SK-MEL-5 (cell line): ENCODE data around the gene PWP2. TPM values are rescaled to one million over a fixed set of nuclear protein-coding genes. Genes with fewer than 3 reads are reported as not detected.
"Not testable (repeated sequence)": the region's sequence is repeated elsewhere in the genome, so short reads cannot be mapped to it uniquely, and the experiment has no call there.

Experiments used
- DNase-seq: peaks from one replicate; pipeline ENCODE4 v3.0.0-alpha.2; 2016; ENCODE audit warnings: low read depth, low spot score
- in situ Hi-C: cut with HindIII; loops from 2 replicates; pipeline ENCODE4 v1.10.0; 2016; ENCODE audit warnings: low sequenced_read_pairs, high pct_unique_total_duplicates, low pct_unique_long_range_greater_than_20kb
- polyA plus RNA-seq, 2 experiments: library from polyadenylated mRNA; depleted of rRNA; stranded (reverse); fragments of >200 nt; gene quantifications; 2 replicates each; pipeline ENCODE4 v1.2.3, GENCODE V29; 2015
- total RNA-seq: library from RNA; depleted of rRNA; stranded (reverse); fragments of >200 nt; shearing (Covaris generic); gene quantifications from 2 replicates; pipeline ENCODE4 v1.2.3, GENCODE V29; 2014; rRNA removed

The PWP2 gene
- 28.2 and 34.0 TPM in 2 replicates for total RNA-seq
- 23.7 and 32.5 TPM in 2 replicates for polyA plus RNA-seq (2015; cell fraction: cytosol; rRNA removed)
- 40.2 and 45.2 TPM in 2 replicates for polyA plus RNA-seq (2015; cell fraction: nucleus; rRNA removed)

DNA sequence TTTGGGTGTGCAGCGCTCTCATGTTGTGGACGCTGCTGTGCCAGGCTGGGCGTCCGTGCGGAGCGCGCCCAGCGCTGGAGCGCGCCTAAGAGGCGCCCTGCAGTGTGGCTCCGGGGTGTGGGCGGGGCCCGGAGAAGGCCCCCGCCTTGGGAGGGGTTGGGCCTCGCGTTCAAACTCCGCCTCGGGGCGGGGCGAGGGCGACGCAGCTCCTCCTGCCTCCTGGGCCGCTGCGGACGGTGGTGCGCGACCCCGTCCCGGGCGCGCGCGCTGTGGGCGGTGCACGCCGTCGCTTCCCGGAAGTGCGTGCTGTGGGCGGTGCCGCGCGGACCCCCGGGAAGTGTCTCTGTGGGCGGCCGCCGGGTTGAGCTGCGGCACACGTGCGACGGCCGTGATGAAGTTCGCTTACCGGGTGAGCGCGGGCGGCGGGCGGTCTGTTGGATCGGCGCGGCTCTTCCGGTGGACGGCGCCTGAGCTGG is at the start of gene PWP2:
Gene PWP2 (plus strand): TSS at position 374 of the 476 bp plus-strand sequence. CDS start 18 bp downstream, at position 392.
- DNase-seq, in situ Hi-C loops: not testable (repeated sequence)

DNA sequence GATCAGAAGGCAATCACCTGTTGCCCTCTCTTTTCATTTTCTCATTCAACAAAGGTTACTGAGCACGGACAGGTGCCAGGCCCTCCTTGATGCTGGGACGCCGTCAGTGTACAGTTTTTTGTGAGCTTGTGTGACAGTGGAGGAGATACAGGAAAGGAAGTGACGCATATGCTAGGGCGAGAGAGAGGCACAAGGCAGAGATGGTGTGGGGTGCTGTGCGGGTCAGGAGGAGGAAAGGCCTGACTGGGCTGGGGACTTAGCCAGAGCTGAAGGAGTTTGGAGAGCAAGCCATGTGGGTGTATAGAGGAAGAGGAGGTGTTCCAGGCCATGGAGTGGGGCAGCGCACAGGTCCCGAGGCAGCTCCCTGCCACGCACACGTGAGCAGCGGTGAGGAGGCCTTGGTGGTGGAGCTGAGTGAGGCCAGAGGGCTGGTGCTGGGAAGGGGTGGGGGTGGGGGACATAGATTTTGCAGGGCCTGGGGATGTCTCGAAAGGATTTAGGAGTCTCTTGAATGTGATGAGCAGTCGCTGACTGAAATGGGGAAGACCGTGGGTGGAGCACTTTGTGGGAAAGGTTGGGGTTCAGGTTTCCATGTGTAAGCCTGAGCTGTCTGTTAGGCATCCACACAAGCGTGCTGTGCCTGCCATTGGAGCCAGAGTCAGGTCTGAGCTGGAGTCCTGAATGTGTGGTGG is 49.1 kb upstream of the PWP2 start:
- DNase-seq: no peak
- in situ Hi-C loops: no loop called here

DNA sequence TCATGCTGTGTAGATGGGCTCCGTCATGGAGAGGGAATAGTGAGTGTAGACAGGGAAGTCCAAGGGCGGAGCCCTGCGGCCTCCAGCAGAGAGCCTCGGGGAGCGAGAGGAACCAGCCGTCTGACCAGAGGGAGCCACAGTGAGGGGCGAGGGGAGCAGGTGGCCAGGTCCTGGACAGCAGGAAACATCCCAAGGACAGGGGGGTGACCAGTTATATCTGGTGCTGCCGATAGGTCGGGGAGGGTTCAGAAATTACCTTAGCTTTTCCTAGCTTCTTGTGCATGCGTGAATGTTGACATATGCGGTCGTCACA is 48.6 kb upstream of the PWP2 start:
- no peak for DNase-seq
- in situ Hi-C loops: no loop called here

DNA sequence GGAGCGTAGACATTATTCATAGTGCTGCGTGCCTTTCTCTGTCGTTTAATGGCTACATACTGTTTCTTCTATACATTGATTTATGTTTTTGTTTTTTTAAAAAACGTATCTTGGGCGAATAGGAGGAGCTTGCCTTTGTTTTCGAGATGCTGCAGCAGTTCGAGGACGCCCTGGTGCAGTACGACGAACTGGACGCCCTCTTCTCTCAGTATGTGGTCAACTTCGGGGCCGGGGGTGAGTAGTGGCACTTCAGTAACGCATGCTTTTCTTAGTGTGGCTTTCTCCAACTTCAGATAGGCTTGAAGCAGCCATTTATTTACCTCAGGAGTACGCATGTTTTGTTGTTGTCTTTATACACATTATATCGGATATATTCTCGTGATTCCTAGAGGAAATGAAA is 48.2 kb upstream of the PWP2 start:
- no peak for DNase-seq
- in situ Hi-C loops: no loop called here

DNA sequence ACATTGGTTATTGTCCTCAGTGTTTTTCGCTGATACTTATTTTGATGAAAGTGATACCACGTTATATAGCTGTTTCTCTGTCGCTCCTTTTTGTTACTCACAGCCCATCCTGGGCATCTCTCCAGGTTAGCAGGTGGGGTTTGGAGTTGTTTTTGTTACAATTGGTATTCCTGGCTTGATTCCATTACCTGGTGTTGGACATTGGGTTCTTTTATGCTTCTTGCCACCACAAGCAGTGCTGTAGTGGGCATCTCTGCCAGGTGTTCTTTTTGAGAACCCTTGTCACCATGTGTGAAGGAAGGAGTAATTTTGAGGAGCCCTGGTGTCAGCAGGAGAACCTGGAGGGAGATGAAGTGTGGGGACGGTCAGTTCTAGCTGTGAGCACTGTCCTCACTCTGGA is 47.5 kb upstream of the PWP2 start:
- in situ Hi-C loops: no loop called here
- no peak for DNase-seq

DNA sequence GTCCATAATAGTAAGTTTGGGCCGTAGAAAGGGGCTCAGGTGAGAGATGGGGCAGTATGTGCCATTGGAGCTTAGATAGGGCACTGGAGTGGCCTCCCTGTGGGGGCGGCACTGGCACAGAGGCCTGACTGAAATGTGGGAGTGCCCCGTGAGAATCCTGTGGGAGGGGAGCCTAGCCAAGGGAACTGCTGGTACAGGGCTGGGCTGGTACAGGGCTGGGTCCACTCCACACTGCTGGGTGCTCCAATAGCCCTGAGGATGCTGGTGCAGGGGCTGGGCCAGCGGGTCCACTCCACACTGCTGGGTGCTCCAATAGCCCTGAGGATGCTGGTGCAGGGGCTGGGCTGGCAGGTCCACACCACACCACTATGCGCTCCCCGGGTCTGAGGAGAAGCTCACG is 44.8 kb upstream of the PWP2 start:
- in situ Hi-C loops: no loop called here
- no peak for DNase-seq

DNA sequence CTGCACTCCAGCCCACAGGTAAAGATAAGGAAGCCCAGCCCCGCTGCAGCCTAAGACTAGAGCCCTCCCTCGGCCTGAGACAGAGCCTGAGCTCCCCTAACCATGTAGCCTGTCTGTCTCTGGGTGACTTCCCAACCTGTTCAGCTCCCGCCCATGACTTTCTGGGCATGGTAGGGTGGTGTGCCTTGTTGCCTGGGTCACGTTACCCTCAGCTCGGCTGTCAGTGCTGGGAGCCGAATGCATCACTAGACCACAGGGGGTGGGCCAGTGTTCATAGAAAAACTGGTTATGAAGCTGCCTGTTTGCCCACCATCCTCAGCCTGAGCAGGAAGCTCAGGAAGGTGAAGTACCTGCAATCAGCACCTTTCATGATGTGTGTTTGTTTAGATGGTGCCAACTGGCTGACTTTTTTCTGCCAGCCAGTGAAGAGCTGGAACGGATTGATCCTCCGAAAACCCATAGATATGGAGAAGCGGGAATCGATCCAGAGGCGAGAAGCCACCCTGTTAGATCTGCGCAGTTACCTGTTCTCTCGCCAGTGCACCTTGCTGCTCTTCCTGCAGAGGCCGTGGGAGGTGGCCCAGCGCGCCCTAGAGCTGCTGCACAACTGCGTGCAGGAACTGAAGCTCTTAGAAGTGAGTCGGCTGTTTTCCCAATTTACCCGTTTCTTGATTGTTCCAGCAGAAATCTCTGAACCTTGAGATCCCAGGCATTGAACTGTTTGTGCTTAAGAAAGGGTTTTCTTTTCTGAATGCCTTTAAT is 43.9 kb upstream of the PWP2 start:
- DNase-seq: no peak
- in situ Hi-C loops: no loop called here

DNA sequence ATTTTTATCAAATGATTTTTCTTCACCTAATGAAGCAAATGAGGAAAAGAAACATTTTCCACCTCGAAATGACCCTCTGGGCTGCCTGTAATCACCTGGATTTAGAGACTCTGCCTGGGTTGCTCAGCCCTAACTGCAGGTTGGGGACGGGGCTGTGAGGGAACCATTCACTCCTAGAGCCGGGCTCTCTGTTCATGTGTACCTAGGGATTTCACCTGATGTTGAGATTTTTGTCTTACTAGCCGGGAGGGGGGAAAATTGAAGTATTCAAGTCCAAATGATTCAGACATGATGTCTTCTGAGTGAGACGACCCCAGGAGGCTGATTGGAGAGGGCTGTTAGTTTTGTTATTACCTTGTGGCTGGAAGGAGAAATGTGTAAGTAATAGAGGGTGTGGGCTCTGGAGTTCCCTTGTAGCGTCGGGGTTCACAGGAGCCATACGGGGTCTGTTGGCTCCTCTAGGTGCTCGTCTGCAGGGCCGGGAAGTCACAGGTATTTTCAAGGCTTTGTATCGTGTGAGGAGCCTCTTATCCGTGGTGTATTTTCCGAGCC is 42.3 kb upstream of the PWP2 start:
- in situ Hi-C loops: no loop called here
- no peak for DNase-seq

DNA sequence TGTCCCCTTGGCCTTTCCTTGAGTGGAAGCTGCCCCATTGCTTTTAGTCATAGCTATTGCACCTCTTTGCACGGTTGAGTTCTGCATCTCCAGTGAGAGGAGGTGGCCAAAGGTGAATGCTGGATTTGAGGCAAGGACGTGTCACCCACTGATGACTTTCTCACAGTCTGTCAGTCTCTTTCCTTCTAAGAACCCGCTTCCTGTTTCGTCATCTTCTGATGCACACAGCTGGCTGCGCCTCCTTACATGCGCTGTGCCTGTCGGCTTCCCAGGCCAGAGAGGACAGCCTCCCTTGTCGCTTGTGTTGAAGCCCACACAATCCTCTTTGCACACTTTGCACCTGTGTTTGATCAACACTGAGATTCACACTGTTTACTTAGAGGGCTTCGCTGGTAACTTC is 41.8 kb upstream of the PWP2 start:
- in situ Hi-C loops: no loop called here
- DNase-seq: no peak

DNA sequence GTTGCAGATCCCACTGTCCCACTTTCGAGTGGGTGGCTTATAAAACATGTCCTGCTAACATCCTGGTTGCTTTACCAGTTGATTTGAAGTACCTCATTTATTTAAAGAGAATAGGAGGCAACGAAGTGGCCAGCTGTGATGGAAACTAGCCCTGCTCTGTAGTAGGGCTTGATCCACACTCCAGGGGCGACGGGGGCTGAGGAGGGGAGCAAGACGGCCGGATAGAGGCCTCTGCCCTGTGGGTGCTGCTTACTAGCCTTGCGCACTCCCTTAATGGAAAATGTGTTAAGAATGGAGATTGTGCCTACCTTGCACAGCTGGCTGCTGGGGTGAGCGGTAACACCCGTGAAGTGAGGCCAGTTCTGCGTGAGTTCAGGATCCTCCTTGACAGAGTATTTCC is 41.1 kb upstream of the PWP2 start:
- in situ Hi-C loops: no loop called here
- DNase-seq: no peak

DNA sequence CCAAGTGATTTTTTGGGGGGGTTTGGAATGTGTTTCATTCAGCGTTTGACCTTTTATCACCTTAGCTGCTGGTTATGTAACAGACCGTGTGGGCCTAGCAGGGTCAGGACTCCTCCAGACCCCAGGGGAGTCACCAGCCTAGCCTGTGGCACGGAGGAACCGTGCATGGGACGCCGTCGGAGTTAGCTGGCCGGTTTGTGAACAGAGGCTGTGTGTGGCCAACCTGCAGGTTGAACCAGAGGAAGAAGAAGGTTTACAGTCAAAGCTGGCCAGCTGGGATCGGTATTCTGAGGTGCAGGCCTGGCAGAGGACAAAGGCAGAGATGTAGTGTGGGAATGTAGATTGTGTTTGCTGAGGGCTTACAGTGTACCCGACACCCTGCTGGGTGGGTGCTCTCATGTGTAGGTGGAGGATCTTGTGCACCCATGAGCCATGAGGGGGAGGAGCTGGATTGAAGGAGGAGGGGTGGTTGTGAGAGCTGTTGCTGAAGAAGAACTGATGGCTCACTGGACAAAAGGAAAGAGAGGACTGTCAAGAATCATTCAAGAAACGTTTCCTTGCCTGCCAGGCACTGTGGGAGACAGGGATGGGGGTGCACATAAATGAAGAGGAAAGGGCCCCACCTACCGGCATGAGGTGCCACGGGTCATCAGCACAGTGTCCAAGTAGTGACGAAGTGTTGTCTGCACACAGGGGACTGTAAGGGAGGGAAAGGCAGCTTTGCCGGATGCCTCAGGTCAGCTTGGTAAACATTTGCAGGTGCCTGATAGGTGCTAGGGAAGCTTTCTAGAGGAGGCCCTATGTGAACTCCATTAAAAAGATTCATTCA is 40.0 kb upstream of the PWP2 start:
- in situ Hi-C loops: no loop called here
- DNase-seq: no peak

DNA sequence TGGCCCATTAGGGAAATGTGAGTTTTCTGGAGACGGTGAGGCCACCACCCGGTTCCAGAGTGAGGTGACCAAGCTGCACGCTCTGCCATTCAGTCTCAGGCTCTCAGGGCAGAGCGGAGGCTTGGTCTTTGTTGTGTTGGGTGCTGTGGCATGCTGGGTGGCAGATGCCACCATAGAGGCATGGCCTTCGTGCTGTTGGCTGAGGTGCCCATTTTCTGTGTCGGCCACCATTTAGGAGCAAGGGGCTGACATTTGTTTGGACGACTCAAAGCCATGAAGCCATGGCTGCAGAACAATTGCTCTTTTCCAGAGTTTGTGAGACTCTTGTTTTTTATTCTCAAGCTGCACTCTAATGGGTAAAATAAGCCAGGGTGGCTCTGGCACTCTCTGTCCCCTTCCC is 36.8 kb upstream of the PWP2 start:
- in situ Hi-C loops: no loop called here
- no peak for DNase-seq

DNA sequence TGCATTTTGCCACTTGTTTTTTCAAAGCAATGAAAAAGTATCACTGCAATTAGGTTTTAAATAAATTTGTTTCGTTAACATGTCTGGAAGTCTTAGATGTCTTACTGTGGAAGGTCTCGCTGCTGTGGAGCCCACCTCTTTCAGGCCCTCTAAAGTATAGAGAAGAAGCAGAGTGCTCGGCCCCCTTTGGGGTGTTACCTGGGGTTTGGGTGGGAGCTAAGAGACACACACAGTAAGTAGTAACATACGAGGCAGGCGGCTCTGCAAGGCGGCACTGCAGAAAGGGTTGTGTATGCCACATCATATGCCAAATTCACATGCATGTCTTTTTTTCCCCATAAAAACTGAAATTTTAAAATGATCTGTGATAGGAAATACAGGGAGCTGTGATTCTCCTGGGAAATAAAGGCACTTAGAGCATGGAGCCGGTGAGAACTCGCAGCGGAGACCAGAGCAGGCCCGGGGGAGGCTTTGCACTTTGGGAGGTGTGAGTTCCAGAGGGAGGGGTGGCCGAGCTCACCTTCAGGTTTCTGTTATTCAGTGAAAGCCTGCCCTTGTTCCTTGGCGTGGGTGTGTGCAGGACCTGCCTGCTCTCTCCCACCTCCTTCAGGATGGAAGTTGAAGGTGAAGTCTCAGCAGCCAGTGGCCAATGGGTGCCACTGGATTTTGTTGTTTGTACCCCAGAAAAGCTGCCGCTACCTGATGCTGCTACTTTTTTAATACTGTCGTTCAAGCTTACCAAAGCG is 35.7 kb upstream of the PWP2 start:
- no peak for DNase-seq
- in situ Hi-C loops: no loop called here

DNA sequence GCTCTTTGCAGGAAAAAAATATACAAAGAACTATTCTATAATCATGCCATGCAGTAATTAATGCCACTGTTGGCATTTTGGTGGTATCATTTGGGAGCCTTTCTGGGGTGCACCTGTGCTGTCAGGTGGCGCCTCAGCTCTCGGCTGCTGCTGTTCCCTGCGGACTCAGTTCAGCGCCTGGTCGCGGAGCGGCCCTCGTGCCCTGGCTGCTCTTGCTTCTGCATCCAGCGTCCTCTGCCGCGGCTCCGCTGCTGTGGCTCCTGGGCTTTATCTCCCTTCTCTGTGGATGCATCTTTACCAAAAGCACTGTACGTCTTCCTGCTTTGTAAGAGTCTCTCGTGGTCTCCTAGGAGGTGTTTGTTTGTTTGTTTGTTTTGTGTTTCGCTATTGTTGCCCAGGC is 35.1 kb upstream of the PWP2 start:
- DNase-seq: no peak
- in situ Hi-C loops: no loop called here

DNA sequence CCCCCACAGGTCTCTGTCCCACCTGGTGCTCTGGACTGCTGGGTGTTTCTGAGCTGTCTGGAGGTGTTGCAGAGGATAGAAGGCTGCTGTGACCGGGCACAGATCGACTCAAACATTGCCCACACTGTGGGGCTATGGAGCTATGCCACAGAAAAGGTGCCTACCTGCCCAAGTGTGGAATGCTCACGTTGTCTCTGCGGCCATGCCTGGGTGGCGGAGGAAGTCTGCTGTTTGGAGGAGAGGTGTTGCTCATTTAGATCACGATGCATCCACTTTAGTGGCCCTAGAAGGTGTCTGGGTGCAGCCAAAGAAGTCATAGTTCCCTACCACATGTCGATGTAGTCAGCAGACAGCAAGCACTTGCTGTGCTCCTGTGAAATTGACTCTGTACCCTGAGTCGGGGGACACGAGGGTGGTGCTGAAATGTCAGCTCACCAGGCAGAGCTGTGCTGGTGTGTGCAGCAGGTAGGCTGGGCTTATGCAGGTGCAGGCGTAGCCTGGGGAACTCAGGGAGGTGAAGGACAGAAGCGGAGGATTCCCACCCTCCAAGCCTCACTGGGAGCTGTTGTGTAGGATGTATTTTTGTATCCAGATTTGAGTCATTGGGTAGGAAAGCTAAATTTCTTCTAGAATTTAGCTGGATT is 32.8 kb upstream of the PWP2 start:
- in situ Hi-C loops: no loop called here
- no peak for DNase-seq

DNA sequence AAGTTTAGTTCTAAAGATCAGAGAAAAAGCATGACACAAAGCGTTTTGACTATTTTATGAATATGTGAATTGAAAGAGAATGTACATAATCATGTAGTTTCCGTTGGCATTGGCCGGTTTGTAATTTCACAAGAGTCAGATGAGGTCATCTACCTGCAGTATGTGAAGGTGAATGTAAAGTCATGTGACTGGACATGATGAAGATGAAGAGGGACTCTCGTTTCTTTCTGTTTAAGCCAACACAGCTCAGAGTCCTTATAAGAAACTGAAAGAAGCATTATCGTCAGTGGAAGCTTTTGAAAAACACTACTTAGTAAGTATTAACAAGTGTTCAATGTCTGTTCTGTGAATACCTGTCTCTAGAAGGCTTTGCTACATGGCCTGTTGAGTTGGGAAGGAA is 30.9 kb upstream of the PWP2 start:
- DNase-seq: no peak
- in situ Hi-C loops: no loop called here

DNA sequence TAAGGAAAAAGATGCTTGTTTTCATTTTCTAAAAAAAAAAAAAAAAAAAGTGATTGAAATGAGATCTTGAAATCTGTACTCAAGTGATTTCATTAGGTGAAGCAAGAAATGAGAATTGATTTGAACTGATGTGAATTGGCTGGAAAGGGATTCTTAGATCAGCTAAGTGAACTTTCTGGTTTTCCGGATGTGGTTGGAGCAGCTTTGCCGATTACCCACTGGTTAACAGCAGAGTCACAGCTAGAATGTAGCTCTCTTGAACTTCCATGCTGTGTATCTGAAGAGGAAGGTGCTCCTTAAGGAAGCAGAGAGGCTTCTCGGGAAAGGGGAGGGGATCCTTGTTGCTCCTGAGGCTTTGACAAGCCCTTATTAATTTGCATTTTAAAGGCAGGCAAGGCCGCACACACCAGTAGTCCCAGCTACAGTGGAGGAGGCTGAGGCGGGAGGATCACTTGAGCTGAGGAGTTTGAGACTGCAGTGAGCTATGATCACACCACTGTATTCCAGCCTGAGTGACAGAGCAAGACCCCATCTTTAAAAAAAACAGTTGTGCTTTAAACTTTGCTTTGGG is 28.7 kb upstream of the PWP2 start:
- in situ Hi-C loops: no loop called here
- no peak for DNase-seq
